GM18507 (cell line): ENCODE measurements around the gene SPATA20.

Experiments used
- DNase-seq: peaks from one replicate; pipeline ENCODE4 v3.0.0; 2011; ENCODE audit warnings: low read depth; ENCODE audit not compliant: insufficient read length; ENCODE audit errors: extremely low spot score
- FAIRE-seq: peaks from 2 replicates; lab custom pipeline; 2011; peaks lifted over from hg19 to GRCh38; lab: Jason Lieb, UNC

Gene SPATA20

DNA sequence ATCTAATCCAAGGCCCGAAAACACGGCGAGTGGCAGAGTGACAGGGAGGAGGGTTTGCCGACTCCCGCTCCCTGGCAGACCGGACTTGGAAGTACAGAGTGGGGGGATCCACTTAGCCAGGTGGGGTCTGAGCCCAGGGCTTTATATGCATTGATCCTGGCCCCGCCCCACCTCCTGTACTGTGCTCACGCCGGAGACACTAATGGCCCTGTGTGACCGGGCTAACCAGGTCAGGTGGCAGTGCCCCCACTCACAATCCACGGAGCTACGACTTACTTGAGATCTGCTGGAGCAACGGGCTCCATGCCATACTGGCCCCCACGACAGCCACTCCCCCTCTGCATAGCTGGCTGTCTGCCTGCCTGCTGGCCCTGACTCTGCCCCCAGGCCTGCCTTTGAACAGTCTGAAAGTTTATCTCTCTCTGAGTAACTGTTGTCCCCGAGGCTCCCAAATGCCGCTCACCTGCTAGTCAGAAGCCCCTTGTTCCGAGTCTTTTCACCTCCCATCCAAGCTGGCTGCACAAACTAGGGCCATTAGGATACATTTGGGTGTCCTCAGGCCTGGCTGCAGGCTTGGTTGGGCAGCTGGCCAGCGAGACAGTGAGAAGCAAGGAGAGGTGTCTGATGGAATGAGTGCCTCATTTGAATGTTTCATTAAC is 41.5 kb downstream of the SPATA20 start:
- FAIRE-seq: no peak
- no peak for DNase-seq

GRCh38 chr17:50589095-50589705 is 42.2 kb downstream of the SPATA20 start:
- FAIRE-seq (no peak), DNase-seq (no peak)

- no peak for FAIRE-seq
- no peak for DNase-seq
These were observed 44.2 kb downstream of the SPATA20 start for GRCh38 chr17:50590946-50591737.

DNA sequence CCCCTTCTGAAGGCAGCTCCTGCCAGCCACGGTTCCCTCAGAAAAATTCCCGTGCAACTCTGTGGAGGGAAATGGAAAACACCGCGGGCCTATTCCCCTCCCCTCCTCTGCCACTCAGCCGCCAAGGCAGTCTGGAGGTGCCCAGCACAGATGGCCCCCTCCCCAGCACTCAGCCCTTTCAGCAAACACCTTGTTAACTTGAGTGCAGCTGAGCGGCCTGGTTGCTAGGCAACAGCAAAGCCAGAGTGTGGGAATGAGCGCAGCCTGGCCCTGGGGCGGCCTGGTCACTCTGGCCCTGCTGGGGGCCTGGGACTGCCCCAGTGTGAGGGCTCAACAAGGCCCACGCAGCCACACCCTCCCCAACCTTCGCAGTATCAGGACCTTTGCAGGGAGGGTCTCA is 46.3 kb downstream of the SPATA20 start:
- DNase-seq: no peak
- FAIRE-seq: no peak

GRCh38 chr17:50594128-50594823 is 47.3 kb downstream of the SPATA20 start:
- FAIRE-seq (no peak), DNase-seq (no peak)

- DNase-seq (no peak), FAIRE-seq (no peak)
These were observed 47.9 kb downstream of the SPATA20 start for GRCh38 chr17:50594892-50595291.

DNA sequence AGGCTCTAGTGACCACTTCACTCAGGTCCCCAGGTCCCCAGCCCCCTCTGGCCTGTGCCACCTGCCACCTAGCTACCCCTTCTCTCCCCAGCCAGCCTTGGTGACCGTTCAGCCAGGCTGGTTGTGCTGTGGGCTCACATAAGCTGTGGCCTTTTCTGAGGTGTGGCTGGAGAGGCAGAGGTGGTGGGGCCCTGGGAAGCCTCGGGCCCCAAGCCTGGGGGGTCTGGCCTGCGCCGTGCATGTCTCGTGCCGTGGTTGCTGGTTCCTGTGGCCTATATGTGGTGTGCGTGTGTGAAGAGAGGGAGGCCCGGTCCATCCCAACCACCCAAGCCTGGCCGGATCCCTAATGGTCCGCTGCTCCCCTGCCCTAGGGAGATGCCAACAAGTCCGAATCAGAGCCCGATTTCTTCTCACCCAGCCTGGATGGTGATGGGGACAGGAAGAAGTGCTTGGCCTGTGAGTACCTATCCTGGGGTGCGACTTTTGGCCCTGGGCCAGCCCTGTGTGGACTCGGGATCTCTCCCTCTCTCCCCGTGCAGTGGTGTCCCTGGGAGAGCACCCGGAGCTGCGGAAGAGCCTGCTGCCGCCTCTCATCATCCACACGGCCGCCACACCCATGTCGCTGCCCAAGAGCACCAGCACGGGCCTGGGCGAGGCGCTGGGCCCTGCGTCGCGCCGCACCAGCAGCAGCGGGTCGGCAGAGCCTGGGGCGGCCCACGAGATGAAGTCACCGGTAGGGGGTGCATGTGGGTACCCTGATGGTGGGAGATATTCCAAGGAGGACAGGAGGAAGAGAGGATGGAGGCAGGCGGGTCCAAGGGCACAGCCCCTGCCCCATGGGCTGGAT is 49.4 kb downstream of the SPATA20 start:
- FAIRE-seq (no peak), DNase-seq (no peak)

DNA sequence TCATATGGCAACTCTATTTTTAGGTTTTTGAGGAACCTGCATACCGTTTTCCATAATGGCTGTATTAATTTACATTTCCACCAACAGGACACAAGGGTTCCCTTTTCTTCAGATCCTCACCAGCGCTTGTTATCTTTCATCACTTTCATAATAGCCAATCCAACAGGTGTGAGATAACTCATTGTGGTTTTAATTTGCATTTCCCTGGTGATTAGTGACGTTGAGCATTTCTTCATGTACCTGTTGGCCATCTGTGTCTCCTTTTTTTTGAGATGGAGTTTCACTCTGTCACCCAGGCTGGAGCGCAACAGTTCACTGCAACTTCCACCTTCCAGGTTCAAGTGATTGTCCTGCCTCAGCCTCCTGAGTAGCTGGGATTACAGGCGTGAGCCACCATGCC is 51.5 kb downstream of the SPATA20 start:
- DNase-seq: no peak
- peak; percentile 50 for FAIRE-seq

DNA sequence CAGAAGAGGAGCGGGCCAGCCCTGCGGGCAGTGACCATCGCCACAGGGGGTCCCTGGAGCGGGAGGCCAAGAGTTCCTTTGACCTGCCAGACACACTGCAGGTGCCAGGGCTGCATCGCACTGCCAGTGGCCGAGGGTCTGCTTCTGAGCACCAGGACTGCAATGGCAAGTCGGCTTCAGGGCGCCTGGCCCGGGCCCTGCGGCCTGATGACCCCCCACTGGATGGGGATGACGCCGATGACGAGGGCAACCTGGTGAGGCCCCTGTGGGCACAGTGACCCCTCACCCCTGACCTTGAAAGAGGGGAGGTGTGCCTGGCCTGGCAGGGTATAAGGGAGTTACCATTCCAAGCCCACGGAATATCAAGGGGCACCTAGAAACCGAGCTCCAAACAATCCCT is 52.6 kb downstream of the SPATA20 start:
- FAIRE-seq: no peak

DNA sequence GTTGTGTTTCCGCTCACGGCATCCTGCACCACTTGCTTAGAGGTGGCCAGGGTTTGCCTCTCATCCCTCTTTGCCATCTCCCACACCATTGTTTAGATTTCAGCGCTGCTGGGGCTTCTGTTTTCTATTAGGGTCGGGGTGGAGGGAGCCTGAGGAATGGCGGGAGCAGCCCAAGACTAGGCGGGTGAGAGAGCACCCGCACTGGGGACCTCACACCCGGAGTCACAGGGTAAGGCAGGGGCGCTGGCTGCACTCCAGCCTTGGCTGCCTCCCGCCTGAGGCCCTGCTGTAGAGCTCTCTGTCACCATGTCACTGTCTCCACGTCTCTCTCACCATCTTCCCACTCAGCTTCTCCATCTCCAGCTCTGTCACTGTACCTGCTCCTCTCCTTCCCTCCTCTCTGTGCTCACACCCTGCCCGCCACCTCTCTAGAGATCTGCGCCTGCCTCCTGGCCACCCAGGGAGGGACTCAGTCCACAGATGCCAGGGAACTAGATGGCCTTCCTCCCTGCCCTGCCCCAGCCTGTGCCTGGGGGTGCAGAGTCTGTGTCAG is 54.9 kb downstream of the SPATA20 start:
- no peak for DNase-seq
- no peak for FAIRE-seq

More for the DNA sequence above, 52.6 kb downstream of the SPATA20 start:
- no peak for DNase-seq

DNA sequence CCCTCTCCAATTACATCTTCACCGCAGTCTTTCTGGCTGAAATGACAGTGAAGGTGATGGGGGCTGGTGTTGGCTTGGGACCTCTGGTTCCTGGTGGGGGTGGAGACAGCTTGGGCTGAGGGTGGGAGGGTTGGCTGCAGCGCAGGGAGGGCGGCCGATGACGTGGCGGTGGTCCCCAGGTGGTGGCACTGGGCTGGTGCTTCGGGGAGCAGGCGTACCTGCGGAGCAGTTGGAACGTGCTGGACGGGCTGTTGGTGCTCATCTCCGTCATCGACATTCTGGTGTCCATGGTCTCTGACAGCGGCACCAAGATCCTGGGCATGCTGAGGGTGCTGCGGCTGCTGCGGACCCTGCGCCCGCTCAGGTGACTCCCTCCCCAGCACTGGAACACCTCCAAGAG is 55.9 kb downstream of the SPATA20 start:
- DNase-seq: no peak
- no peak for FAIRE-seq

DNA sequence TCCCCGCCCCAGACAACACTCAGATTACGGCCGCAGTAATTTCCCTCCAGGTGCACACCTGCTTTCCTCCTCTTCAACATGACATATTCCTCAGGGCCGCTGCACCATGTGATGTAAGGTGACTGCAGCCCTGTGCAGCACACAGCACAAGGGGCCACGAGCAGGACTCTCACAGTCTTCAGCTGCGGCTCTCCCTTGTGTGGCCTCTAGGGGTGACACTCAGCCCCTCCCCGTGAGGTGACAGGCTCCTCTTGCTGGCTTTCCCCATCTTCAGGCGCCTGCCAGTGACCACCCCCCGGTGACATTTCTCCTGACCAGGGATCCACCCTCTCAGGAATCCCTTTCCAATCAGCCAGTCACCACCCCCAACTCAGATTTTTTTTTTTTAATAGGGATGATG is 56.4 kb downstream of the SPATA20 start:
- FAIRE-seq (no peak), DNase-seq (no peak)

GRCh38 chr17:50604513-50604912 is 57.5 kb downstream of the SPATA20 start:
- no peak for DNase-seq

GRCh38 chr17:50605429-50605828 is 58.5 kb downstream of the SPATA20 start:
- DNase-seq: no peak
- FAIRE-seq: no peak

More at GRCh38 chr17:50604513-50604912, 57.5 kb downstream of the SPATA20 start:
- no peak for FAIRE-seq
